GM23248 (cell line): ENCODE results near the gene ANKRD55. TPM values are rescaled to one million over a fixed set of nuclear protein-coding genes. Genes with fewer than 3 reads are reported as not detected.
"Not testable (repeated sequence)": the region's sequence is repeated elsewhere in the genome, so short reads cannot be mapped to it uniquely, and the experiment has no call there.

Source experiments
- DNase-seq: peaks from one replicate; pipeline ENCODE4 v3.0.0-alpha.2; 2015
- H2AFZ ChIP-seq: fragments of 200-600 bp; sonication (generic); 2 replicates; pipeline ENCODE4 v1.6.1; 2016; ENCODE audit warnings: antibody characterized with exemption
- H3F3A ChIP-seq: fragments of 200-600 bp; sonication (generic); 2 replicates; pipeline ENCODE4 v1.6.1; 2016; ENCODE audit warnings: mild to moderate bottlenecking, antibody characterized with exemption, mixed run types; ENCODE audit not compliant: insufficient read depth
- H3K27ac ChIP-seq: fragments of 200-600 bp; sonication (generic); 2 replicates; pipeline ENCODE4 v1.5.1; 2016; ENCODE audit warnings: mild to moderate bottlenecking
- H3K27me3 ChIP-seq: fragments of 200-600 bp; sonication (generic); replicated peaks from 2 replicates; pipeline ENCODE4 v1.6.1; 2016; ENCODE audit warnings: mild to moderate bottlenecking; ENCODE audit not compliant: insufficient read depth
- H3K36me3 ChIP-seq: fragments of 200-600 bp; sonication (generic); 2 replicates; pipeline ENCODE4 v1.6.1; 2016; ENCODE audit warnings: low read depth, mild to moderate bottlenecking
- H3K4me1 ChIP-seq: fragments of 200-600 bp; sonication (generic); 2 replicates; pipeline ENCODE4 v1.6.1; 2016; ENCODE audit warnings: mild to moderate bottlenecking; ENCODE audit not compliant: insufficient read depth
- H3K4me2 ChIP-seq: fragments of 200-600 bp; sonication (generic); one replicate; pipeline ENCODE4 v1.6.1; 2016; ENCODE audit warnings: mild to moderate bottlenecking; ENCODE audit not compliant: unreplicated experiment
- H3K4me3 ChIP-seq: fragments of 200-600 bp; sonication (generic); 2 replicates; pipeline ENCODE4 v1.5.1; 2016; ENCODE audit warnings: mild to moderate bottlenecking
- H3K79me2 ChIP-seq: fragments of 200-600 bp; sonication (generic); 2 replicates; pipeline ENCODE4 v1.6.1; 2016; ENCODE audit warnings: mild to moderate bottlenecking; ENCODE audit not compliant: insufficient read depth
- H3K9ac ChIP-seq: fragments of 200-600 bp; sonication (generic); 2 replicates; pipeline ENCODE4 v1.6.1; 2016; ENCODE audit warnings: mild to moderate bottlenecking
- H3K9me2 ChIP-seq: fragments of 200-600 bp; sonication (generic); 2 replicates; pipeline ENCODE4 v1.6.1; 2016; ENCODE audit warnings: mixed run types, mild to moderate bottlenecking, moderate library complexity; ENCODE audit not compliant: insufficient read depth
- H3K9me3 ChIP-seq: fragments of 200-600 bp; sonication (generic); one replicate; pipeline ENCODE4 v1.6.1; 2017; ENCODE audit warnings: low read depth
- H4K20me1 ChIP-seq: fragments of 200-600 bp; sonication (generic); 2 replicates; pipeline ENCODE4 v1.6.0; 2016; ENCODE audit not compliant: insufficient read depth
- EZH2 ChIP-seq: fragments of 200-600 bp; sonication (generic); IDR thresholded peaks from 2 replicates; pipeline ENCODE4 v1.6.1; 2018; ENCODE audit warnings: antibody characterized with exemption, mild to moderate bottlenecking; ENCODE audit not compliant: insufficient read depth, poor library complexity, severe bottlenecking
- EZH2phosphoT487 ChIP-seq: fragments of 200-600 bp; sonication (generic); IDR thresholded peaks from 2 replicates; pipeline ENCODE4 v1.6.1; 2018; ENCODE audit warnings: antibody characterized with exemption, moderate library complexity, mild to moderate bottlenecking, low read depth; ENCODE audit not compliant: insufficient read depth
- WGBS, 2 experiments: methylation state at CpG; one replicate each; pipeline ENCODE4 v1.1.6; 2015 to 2017; ENCODE audit warnings: low lambda C conversion rate in 2 of 2, low coverage in 1 of 2; ENCODE audit errors: missing lambda C conversion rate in 2 of 2; 5-methylcytosine and 5-hydroxymethylcytosine counted together
- in situ Hi-C: fragments of 300-500 bp; cut with MboI; formaldehyde crosslinking; loops from 2 replicates; pipeline ENCODE4 v1.15.0; 2020
- polyA plus RNA-seq: library from polyadenylated mRNA; unstranded; fragments of >200 nt; fragmentation: Nextera tagmentation; extraction: Ambion mirVana; gene quantifications from 2 replicates; pipeline ENCODE4 v1.2.1, GENCODE V29; 2016
- total RNA-seq: library from RNA; depleted of rRNA; stranded (reverse); fragments of >200 nt; shearing (Covaris generic); gene quantifications from 2 replicates; pipeline ENCODE4 v1.2.3, GENCODE V29; 2014

ANKRD55 gene
- total and polyA plus RNA-seq, 2 experiments from 2014 or later: not detected

DNA sequence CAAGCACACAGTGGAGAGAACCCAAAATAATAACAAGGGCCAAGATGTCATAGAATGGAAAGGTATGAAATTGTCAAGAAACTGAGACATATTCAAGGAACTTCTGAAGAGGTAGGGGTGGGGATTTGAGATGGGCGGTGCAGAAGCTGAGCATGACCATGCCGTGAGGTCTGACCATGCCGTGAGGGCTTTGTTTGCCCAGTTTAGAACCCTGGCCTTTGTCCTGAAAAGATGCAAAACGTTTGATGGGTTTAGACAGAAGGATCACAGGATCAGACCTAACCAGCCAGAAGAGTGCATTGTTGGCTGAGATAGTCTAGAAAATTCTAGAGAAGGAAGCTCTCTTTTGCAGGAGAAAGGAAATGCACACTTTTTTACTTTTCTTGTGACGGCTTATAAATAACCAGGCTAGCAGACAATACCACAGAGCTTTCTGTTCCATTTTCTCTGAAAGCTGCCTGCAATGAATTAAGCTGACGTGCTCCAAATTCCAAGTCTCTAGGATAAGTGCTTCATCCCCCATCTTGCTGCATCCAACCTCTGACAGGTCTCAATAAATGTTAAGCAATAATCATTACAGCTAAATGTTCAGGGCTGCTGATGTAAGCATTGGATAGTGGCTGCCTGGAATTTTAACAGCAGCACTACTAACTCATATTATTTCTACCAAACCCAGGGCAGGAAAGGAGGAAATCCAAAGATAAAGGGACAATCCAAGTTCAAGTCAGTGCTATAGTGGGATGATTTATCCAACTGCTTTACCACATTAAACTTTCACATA is 127.4 kb downstream of the ANKRD55 start:
- Histone ChIP-seq H3F3A (peaks cover 3% of the 10 kb centered on the region; the same call in 1 of the 2 replicates), H3K4me1 (peaks cover 5% of the 10 kb centered on the region), H2AFZ (no peak overlapping the region), H3K4me3 (no peak overlapping the region), H3K27me3 (no peaks in the 10 kb centered on the region), H3K9me2 (no peaks in the 10 kb centered on the region), H3K79me2 (no peaks in the 10 kb centered on the region), H4K20me1 (no peaks in the 10 kb centered on the region), H3K9ac (no peak overlapping the region), H3K4me2 (no peak overlapping the region), H3K9me3 (no peaks in the 10 kb centered on the region), H3K27ac (no peak overlapping the region), H3K36me3 (no peaks in the 10 kb centered on the region)
- in situ Hi-C loops: no loop called here
- TF ChIP-seq EZH2 (no peak), EZH2phosphoT487 (no peak)
- DNase-seq: peak; percentile 1
- 44 to 46% methylated on average over 6 of the region's 6 CpGs for WGBS, 2 experiments

DNA sequence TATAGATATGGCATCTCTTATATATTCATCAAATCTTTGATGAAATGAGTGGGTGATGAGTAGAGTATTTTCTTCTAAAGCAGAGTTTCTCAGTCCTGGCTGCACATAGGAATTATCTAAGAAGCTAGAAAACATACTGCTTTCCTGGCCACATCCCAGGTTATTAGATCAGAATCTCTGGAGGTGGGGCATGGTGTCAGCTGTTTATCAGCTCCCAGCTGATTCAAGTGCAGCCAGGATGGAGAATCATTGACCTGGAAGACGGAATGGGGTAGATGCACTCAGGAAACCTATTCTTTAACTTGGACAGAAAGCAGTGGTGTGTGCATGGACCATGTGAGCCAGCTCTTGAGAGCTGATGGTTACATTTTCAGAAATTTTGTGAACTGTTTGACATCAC is 130.2 kb downstream of the ANKRD55 start:
- H3K36me3 ChIP-seq: no peaks in the 10 kb centered on the region
- no peak overlapping the region for H3K4me3 ChIP-seq
- no peak overlapping the region for H2AFZ ChIP-seq
- H3K27ac ChIP-seq: no peak overlapping the region
- no peak for TF ChIP-seq EZH2phosphoT487
- no peak for TF ChIP-seq EZH2
- DNase-seq: no peak
- in situ Hi-C loops: no loop called here
- no peak overlapping the region for H3K4me2 ChIP-seq
- no peaks in the 10 kb centered on the region for H4K20me1 ChIP-seq
- H3K4me1 ChIP-seq: peaks cover 16% of the 10 kb centered on the region
- WGBS, 2 experiments: 71 to 80% methylated on average over 1 of the region's 1 CpG
- H3K9me3 ChIP-seq: no peaks in the 10 kb centered on the region
- H3F3A ChIP-seq: peaks cover 19% of the 10 kb centered on the region; the same call in 1 of the 2 replicates
- H3K9ac ChIP-seq: no peak overlapping the region
- H3K9me2 ChIP-seq: no peaks in the 10 kb centered on the region
- H3K27me3 ChIP-seq: no peaks in the 10 kb centered on the region
- no peaks in the 10 kb centered on the region for H3K79me2 ChIP-seq

DNA sequence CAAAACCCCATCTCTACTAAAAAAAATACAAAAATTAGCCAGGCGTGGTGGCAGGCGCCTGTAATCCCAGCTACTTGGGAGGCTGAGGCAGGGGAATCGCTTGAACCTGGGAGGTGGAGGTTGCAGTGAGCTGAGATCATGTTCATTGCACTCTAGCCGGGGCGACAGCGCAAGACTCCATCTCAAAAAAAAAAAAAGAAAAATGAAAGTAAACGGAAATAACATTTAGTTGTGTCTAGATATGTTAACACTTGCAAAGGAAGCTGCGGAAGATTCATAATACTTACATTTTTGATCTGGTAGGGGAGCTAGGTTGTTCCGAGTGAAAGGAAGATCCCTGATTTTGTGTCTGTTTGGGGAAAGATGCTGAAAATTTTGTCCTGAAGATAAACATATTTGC is 130.9 kb downstream of the ANKRD55 start:
- H2AFZ ChIP-seq, H3K4me3 ChIP-seq, in situ Hi-C loops, H3K9me3 ChIP-seq, DNase-seq, H3K4me2 ChIP-seq, H4K20me1 ChIP-seq, H3K36me3 ChIP-seq, H3K79me2 ChIP-seq, H3K27ac ChIP-seq, H3K27me3 ChIP-seq, H3K9me2 ChIP-seq, H3K9ac ChIP-seq: not testable (repeated sequence)
- H3F3A ChIP-seq: peaks cover 20% of the 10 kb centered on the region; the same call in 1 of the 2 replicates
- 92 to 93% methylated on average over 9 of the region's 9 CpGs for WGBS, 2 experiments
- peaks cover 16% of the 10 kb centered on the region for H3K4me1 ChIP-seq

DNA sequence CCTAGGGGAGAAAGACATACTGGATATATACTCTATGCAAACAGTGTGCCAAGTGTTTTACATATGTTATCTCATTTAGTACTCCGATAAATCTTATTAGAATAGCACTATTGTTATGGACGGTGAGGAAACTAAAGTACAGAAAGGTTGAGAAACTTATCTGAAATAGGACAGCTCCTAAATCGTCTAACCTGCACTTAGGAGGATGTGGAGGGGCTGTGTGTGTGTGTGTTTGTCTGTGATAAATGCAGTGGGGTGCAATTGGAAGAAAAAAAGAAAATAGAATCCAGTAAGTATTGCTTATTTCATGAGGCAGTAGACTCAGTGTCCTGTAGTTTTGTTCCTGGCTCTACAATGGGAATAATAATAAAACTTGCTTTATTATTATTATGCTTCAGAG is 131.9 kb downstream of the ANKRD55 start:
- WGBS, 2 experiments: 89 to 96% methylated on average over 3 of the region's 3 CpGs
- H2AFZ ChIP-seq: no peak overlapping the region

More for the DNA sequence above, 131.9 kb downstream of the ANKRD55 start:
- no peaks in the 10 kb centered on the region for H3K9me3 ChIP-seq
- no peak overlapping the region for H3K9ac ChIP-seq
- peaks cover 16% of the 10 kb centered on the region for H3K4me1 ChIP-seq
- no peak overlapping the region for H3K4me2 ChIP-seq
- H3K9me2 ChIP-seq: no peaks in the 10 kb centered on the region
- no peak overlapping the region for H3K4me3 ChIP-seq
- no peaks in the 10 kb centered on the region for H3K79me2 ChIP-seq
- H4K20me1 ChIP-seq: no peaks in the 10 kb centered on the region
- H3K36me3 ChIP-seq: no peaks in the 10 kb centered on the region
- no peaks in the 10 kb centered on the region for H3K27me3 ChIP-seq
- no peak for DNase-seq
- in situ Hi-C loops: no loop called here
- peaks cover 20% of the 10 kb centered on the region; the same call in 1 of the 2 replicates for H3F3A ChIP-seq
- H3K27ac ChIP-seq: no peak overlapping the region
- TF ChIP-seq EZH2: no peak
